OCI-LY7 (cell line): ENCODE measurements around the gene SRP72. TPM values are rescaled to one million over a fixed set of nuclear protein-coding genes. Genes with fewer than 3 reads are reported as not detected.

Source experiments
- BruUV-seq: library from RNA; stranded (reverse); fragments of 400-500 nt; replicated peaks from 2 replicates; lab custom pipeline; 2021; lab: Mats Ljungman, UMichigan
- CTCF ChIA-PET: fragments of 300-600 bp; sonication (Branson Sonifier 250); formaldehyde crosslinking; loops from one replicate; lab custom pipeline; 2022; ENCODE audit warnings: antibody characterized with exemption; ENCODE audit not compliant: unreplicated experiment; lab: Charles Lee
- POLR2A ChIA-PET: fragments of 300-600 bp; sonication (Branson Sonifier 250); formaldehyde crosslinking; loops from one replicate; lab custom pipeline; 2022; ENCODE audit warnings: antibody characterized with exemption; lab: Charles Lee
- DNase-seq: peaks from one replicate; pipeline ENCODE4 v3.0.0-alpha.2; 2015; ENCODE audit warnings: low spot score
- H2AFZ ChIP-seq: fragments of 200-600 bp; sonication (generic), shearing (Covaris generic); 2 replicates; pipeline ENCODE4 v1.6.1; 2014; ENCODE audit warnings: mild to moderate bottlenecking, antibody characterized with exemption, low read length, moderate library complexity
- H3K27ac ChIP-seq: fragments of 200-600 bp; sonication (generic); 2 replicates; pipeline ENCODE4 v1.5.1; 2014; ENCODE audit warnings: mixed run types, low read depth, mild to moderate bottlenecking, moderate library complexity, low read length, inconsistent platforms; ENCODE audit not compliant: poor library complexity, severe bottlenecking
- H3K36me3 ChIP-seq: fragments of 200-600 bp; sonication (generic); 2 replicates; pipeline ENCODE4 v1.6.1; 2014; ENCODE audit warnings: mild to moderate bottlenecking, antibody characterized with exemption, low read length, moderate library complexity, mixed read lengths; ENCODE audit not compliant: insufficient read depth
- H3K4me1 ChIP-seq: fragments of 200-600 bp; sonication (generic); 2 replicates; pipeline ENCODE4 v1.5.1; 2014; ENCODE audit warnings: mild to moderate bottlenecking, low read length; ENCODE audit not compliant: insufficient read depth, poor library complexity, severe bottlenecking
- H3K4me2 ChIP-seq: fragments of 200-600 bp; sonication (generic); 2 replicates; pipeline ENCODE4 v1.6.1; 2014; ENCODE audit warnings: mild to moderate bottlenecking, low read length
- H3K4me3 ChIP-seq: fragments of 200-600 bp; sonication (generic); 2 replicates; pipeline ENCODE4 v1.5.1; 2014; ENCODE audit warnings: mild to moderate bottlenecking, low read depth, low read length; ENCODE audit not compliant: poor library complexity, severe bottlenecking
- H3K79me2 ChIP-seq: fragments of 200-600 bp; sonication (generic); 2 replicates; pipeline ENCODE4 v1.6.1; 2016; ENCODE audit warnings: low read depth, mild to moderate bottlenecking, low read length, moderate library complexity, mixed read lengths; ENCODE audit not compliant: insufficient read depth
- H3K9me2 ChIP-seq: fragments of 200-600 bp; sonication (generic); 2 replicates; pipeline ENCODE4 v1.6.1; 2016; ENCODE audit warnings: mild to moderate bottlenecking, low read length, mixed read lengths; ENCODE audit not compliant: insufficient read depth
- H3K9me3 ChIP-seq: fragments of 200-600 bp; sonication (generic); 2 replicates; pipeline ENCODE4 v1.6.1; 2014; ENCODE audit warnings: mild to moderate bottlenecking, mixed run types, low read length, mixed read lengths
- H4K20me1 ChIP-seq: fragments of 200-600 bp; sonication (generic); 2 replicates; pipeline ENCODE4 v1.6.1; 2014; ENCODE audit warnings: mild to moderate bottlenecking, antibody characterized with exemption, low read length, moderate library complexity, mixed read lengths; ENCODE audit not compliant: insufficient read depth
- CTCF ChIP-seq: fragments of 200-600 bp; sonication (generic); conservative IDR thresholded peaks from 2 replicates; pipeline ENCODE4 v1.5.1; 2014; ENCODE audit warnings: mild to moderate bottlenecking, antibody characterized with exemption, low read length, moderate library complexity, mixed read lengths
- EZH2phosphoT487 ChIP-seq: fragments of 200-600 bp; sonication (generic); IDR thresholded peaks from 2 replicates; pipeline ENCODE4 v1.6.1; 2018; ENCODE audit warnings: low read depth, borderline replicate concordance, mild to moderate bottlenecking, mixed run types, antibody characterized with exemption, low read length, moderate library complexity, mixed read lengths
- intact Hi-C: fragments of 100-400 bp; cut with micrococcal nuclease; formaldehyde crosslinking; loops from one replicate; pipeline ENCODE4 v1.10.0; 2022; ENCODE audit not compliant: unreplicated experiment
- total RNA-seq, 2 experiments: library from RNA; depleted of rRNA in 1 of 2; stranded (reverse); fragments of >200 nt in 1 of 2; shearing (Covaris generic) in 1 of 2; gene quantifications; 2 replicates each; pipeline ENCODE4 v1.2.3, GENCODE V29; 2014 to 2022

SRP72 gene
- total RNA-seq, 2 experiments from 2014 or later = 53.5 to 166 TPM

- intact Hi-C loops = no loop called here
- H3K9me2 ChIP-seq = no peaks in the 10 kb centered on the region
- no peak overlapping the region for H3K4me3 ChIP-seq
- no peak for TF ChIP-seq EZH2phosphoT487
- TF ChIP-seq CTCF = no peak
- H3K27ac ChIP-seq = no peak overlapping the region
- no TSS peak for BruUV-seq
- no peaks in the 10 kb centered on the region for H3K79me2 ChIP-seq
- H3K9me3 ChIP-seq = no peaks in the 10 kb centered on the region
- no peak overlapping the region for H3K4me2 ChIP-seq
- no peaks in the 10 kb centered on the region for H3K4me1 ChIP-seq
- no peaks in the 10 kb centered on the region for H3K36me3 ChIP-seq
- no peak for DNase-seq
- H4K20me1 ChIP-seq = no peaks in the 10 kb centered on the region
- ChIA-PET POLR2A (interaction anchor here (0.6 to 0.7 kb wide), 3 partner anchors 102 to 659 kb away, joined by 3 read pairs; no protein-coding TSS in a partner anchor), CTCF (no interaction called here)
- no peak overlapping the region for H2AFZ ChIP-seq
Measured at GRCh38 chr4:56531149-56531770, 63.8 kb downstream of the SRP72 start.

GRCh38 chr4:56531823-56532222 is 64.4 kb downstream of the SRP72 start:
- no peaks in the 10 kb centered on the region for H3K36me3 ChIP-seq
- H3K9me3 ChIP-seq = no peaks in the 10 kb centered on the region
- no peaks in the 10 kb centered on the region for H3K79me2 ChIP-seq
- H3K4me1 ChIP-seq = no peaks in the 10 kb centered on the region
- ChIA-PET CTCF (no interaction called here), POLR2A (no interaction called here)
- H2AFZ ChIP-seq = no peak overlapping the region
- H4K20me1 ChIP-seq = no peaks in the 10 kb centered on the region
- no peak for TF ChIP-seq EZH2phosphoT487
- TF ChIP-seq CTCF = no peak
- H3K27ac ChIP-seq = no peak overlapping the region
- no TSS peak for BruUV-seq
- intact Hi-C loops = no loop called here
- DNase-seq = no peak
- no peak overlapping the region for H3K4me2 ChIP-seq
- no peak overlapping the region for H3K4me3 ChIP-seq
- no peaks in the 10 kb centered on the region for H3K9me2 ChIP-seq

GRCh38 chr4:56532239-56532638 is 64.8 kb downstream of the SRP72 start:
- ChIA-PET POLR2A (no interaction called here), CTCF (no interaction called here)
- H3K4me3 ChIP-seq = no peak overlapping the region
- TF ChIP-seq CTCF (no peak), EZH2phosphoT487 (no peak)
- H3K4me1 ChIP-seq = no peaks in the 10 kb centered on the region
- no peaks in the 10 kb centered on the region for H3K36me3 ChIP-seq
- no peak for DNase-seq
- H3K79me2 ChIP-seq = no peaks in the 10 kb centered on the region
- BruUV-seq = no TSS peak
- H2AFZ ChIP-seq = no peak overlapping the region
- no peak overlapping the region for H3K4me2 ChIP-seq
- no peaks in the 10 kb centered on the region for H3K9me2 ChIP-seq
- no peak overlapping the region for H3K27ac ChIP-seq
- intact Hi-C loops = no loop called here
- no peaks in the 10 kb centered on the region for H3K9me3 ChIP-seq
- no peaks in the 10 kb centered on the region for H4K20me1 ChIP-seq
